ENCODE data around the gene CD7.
A peak's percentile ranks its signal among the peaks of the same experiment; 100 is the strongest.

CD7 gene

DNA sequence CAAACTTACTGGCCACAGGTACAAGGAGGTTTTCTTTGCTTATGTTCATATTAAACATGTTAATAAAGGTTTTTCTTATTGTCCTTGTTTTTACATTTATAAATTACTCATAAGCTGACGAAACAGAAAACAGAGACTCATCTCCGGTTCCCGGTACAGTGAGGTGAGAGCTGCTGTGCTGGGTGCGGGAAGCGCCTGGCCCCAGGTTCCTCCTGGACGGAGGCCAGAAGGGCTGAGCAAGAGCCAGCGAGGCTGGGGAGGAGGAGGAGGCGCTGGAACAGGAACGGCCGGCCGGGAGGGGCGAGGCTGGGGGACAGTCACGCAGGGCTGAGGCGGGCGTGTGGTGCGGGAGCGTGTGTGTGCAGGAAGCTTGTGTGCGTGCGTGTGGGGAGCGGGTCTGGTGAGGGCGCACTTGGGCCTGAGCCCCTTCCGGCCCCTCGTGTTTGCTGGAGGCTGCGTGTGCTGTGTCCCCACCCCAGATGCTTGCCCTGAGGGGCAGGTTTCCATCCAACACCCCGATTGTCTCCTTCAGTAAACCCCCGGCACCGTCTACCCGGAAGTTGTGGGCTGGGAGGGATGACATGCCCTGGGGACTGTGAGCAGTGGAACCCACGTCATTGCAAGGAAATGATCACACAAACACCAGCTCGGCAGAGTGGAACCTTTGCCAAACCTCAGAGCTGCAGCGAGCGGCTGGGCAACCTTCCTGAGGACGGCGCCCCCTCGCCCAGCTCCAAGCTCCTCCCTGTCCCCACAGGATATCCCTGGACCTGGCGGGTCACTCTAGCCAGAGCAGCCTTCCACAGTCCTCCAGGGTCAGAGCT is 19.5 kb downstream of the CD7 start:
- DNase-seq, result peak; percentile 43

- DNase-seq, result no peak
Measured at GRCh38 chr17:82297280-82297713, 20.1 kb downstream of the CD7 start.

DNA sequence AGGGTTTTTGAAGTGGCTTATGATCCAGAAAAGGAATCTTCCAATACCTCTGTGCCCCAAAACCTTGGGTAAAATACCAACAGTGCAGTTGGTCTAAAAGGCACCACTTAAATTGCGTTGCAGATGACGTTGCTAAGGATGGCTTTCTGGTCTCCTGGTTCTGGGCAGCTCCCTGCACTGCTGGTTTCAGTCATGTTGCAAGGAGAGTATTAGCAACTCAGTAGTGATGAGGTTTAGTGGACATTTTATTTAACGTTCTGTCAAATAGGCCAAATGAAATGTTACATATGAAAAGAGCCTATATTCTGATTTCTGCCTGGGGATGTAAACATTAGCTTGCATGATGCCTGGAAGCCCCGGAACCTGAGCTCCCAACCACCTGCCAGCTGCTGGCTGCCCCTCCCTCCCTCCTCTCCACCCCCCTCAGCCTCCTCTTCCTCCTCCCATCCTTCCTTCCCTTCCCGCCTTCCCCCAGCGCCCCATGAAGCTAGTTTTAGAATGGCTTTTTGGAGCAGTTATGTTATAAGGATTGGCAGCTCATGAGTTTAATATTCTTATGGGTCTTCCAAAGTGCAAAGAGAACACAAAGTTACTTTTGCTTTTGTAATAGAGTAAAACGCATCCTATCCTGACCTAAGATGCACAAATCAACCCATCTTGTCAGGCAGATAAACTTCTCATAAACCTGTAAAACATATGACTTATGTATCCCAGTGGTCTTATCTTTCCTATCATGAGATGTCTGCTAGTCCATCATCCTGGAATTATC is 20.7 kb downstream of the CD7 start:
- no peak for DNase-seq

DNA sequence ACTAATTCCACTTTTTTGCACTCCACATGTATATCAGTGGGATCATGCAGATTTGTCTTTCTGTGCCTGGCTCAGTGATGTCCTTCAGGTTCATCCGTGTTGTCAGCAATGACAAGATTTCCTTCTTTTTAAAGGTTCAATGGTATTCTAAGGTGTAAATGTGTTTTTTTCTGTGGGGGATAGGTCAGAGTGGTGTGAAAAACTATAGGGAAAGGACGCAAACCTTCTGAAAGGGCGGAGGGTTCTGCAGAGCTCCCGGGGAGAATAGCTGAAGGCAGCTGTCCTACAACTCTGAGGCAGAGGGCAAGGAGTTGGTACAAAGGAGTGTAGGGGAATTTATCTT is 22.0 kb downstream of the CD7 start:
- DNase-seq, result no peak

GRCh38 chr17:82294064-82294773 is 23.2 kb downstream of the CD7 start:
- no peak for DNase-seq

DNA sequence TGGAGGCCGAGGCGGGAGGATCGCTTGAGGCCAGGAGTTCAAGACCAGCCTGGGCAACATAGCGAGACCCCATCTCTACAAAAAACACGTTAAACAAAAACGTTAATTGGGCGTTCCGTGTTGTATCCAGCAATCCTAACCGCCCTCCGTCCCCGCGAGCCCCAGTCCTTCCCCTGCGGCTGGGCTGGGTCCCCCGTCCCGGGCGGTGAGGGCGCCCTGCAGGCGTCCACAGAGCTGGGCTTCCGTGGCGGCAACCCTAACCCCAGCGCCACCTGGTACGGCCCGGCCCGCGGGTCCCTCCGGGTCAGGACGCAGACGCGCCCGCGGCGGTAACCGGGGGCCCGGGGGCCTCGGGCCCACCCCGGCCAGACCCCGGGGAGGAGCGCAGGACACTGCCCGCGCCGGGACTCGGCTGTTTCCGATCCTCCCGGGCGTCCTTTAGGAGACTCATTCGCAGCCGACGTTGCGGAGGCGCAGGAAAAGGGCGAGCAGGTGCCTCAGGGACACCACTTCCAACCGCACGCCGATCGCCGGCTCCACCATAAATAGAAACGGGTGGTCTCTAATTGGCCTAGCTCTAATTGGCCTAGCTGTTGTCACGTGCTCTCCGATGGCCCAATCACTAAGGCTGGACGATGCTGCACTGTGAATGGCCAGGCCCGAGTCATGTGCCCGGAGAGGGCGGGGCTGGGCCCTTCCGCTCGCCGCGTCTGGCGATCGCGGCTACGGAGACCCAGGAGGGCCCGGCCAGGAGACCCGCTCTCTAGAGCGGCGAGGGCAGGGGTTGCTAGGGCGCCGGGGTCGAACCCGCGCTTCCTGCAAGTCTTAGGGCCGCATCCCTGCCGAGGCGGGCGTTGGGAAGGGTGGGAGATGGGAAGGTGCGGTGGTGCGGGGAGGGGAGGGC is 24.9 kb downstream of the CD7 start:
- DNase-seq, result peak; percentile 94

GRCh38 chr17:82291582-82292250 is 25.7 kb downstream of the CD7 start:
- no peak for DNase-seq

DNA sequence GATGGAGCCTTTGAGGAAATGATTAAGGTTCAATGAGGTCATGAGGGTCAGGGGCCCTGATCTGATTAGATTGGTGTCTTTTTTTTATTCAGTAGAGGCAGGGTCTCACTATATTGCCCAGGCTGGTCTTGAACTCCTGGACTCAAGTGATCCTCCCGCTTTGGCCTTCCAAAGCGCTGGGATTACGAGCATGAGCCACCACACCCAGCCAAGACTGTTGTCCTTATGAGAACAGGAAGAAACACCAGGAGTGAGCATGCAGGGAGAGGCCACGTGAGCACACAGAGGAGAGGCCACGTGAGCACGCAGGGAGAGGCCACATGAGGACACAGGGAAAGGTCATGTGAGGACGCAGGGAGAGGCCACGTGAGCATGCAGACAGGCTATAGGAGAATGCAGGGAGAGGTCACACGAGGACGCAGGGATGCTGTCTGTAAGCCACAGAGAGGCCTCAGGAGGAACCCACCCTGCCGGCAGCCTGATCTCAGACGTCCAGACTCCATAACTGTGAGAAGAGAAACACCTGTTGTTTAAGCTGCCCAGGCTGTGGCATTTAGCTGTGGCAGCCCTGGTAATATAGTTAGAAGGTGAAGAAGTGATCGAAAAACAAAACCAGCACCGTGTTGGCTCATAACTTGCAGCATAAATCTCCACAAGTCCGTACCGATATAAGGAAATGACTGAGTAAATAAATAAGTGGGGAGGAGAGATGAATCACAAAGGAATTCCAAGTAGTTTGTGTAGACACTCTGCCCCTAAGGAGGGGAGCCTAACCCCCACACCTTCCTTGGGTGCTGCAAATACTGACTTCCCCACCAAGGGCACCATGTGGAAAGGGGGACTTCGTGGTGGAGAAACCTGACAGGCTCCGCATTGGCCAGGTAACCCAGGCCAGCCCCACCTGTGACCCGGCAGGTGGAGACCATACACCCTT is 29.3 kb downstream of the CD7 start:
- DNase-seq, result no peak

- no peak for DNase-seq
Measured at GRCh38 chr17:82287013-82287867, 30.2 kb downstream of the CD7 start.

DNA sequence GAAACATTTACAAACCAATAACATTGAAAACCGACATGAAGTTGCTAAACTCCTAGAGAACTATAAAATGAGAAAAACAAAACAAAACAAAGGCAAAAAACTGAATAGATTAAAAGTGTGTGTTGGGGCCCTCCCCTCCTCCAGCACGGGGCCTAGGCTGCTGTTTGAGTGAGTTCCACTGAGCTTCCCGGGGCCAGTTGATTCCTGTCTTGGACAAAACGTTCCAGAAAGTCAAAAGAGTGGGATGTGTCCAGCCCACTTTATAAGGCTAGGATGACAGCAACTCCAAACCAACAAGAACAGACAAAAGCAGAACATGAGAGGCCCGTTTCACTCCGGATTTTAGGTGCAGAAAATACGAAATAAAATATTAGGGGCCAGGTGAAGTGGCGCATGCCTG is 32.3 kb downstream of the CD7 start:
- DNase-seq, result no peak

DNA sequence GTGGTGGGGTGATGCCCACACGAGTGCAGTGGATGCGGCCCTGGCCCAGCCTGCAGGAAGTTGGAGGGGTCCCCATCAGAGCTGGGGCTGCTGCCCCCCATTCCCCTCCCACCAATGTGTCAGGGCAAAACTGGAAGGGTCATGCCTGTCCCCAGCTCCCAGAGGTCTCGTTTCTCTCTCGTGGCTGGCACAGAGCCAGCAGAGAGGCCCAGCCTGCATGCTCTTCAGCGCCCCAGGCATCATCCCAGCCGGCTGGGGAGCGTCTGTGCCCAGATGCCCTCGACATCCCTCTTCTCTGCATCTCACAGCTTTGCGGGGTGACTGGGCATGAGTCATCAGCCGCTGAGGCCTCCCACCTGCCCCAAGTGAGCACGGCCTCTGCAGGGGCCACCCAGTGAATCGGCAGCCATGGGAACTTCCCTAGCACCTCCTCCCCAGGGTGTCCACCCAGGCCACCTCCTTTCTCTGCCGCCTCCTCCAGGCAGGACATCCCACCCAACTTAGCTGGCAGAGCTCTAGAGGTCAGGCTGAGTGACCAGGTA is 34.1 kb downstream of the CD7 start:
- DNase-seq, result no peak

DNA sequence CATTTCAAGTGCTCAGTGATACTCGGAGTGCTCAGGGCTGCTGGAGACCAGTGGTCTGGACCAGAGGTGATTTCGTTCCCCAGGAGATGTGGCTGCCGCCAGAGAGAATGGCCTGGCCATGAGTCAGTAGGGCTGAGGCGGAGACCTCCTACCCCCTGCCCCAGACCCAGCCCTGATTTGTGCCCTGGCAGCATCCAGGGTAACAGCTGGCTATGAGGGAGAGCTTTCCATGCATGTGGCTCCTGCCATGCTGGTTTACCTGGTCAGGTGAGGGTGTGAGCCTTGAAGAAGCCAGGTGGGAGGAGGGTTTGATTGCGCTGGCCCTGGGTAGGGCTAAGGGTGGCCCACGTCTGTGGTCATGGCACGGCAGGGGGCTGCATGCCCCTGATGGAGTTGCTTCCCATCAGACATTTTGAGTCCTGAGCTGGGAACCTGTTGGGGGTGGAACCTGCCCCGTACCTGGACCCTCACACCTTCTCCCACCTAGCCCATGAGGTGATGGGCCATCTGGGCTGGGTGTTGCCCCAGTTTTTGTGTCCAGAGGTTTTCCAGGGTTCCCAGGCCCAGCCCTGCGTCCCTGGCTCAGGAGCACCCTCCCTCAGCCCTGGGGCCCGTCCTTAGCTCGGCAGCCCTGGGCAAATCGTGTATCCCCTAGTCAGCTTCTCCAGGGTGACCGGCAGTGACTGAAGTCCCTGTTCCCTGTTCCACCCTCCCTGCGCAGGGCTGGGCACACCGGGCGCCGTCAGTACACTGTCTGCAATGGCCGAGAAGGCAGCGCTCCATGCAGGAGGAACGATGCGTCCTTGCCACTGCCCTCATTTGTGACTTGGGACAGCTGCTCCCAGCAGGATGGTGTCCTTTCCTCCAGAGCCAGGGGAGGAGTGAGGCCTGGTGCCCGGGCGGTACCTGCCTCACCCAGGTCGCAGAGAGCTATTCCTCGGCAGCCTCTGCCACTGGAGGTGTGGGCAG is 34.9 kb downstream of the CD7 start:
- no peak for DNase-seq

DNA sequence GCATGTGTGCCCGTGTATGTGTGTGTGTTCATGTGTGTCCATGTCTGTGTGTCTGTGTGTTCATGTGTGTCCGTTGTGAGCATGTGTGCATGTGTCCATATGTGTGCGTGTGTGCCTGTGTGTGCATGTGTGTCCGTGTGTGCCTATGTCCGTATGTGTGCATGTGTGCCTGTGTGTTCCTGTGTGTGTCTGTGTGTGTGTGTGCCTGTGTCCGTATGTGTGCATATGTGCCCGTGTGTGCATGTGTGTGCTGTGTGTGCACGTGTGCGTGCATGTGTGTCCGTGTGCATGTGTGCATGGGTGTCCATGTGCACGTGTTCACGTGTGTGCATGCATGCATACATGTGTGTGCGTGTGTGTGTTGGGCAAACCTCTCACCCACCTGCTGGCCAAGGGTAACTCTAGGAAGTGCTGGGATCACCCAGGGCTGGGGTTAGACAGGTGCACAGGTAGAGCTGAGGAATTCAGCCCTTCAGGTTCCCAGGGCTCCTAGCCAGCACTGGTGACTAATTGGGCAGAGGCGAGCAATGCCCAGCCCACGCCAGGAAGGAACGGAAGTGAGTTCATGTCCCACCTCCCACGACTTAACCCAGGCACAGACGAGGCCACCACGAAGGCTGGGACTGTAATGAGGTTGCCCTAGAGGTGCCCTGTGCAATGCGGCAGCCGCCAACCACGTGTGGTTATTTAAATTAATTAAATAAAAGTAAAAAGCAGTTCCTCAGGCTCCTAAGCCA is 35.7 kb downstream of the CD7 start:
- DNase-seq, result no peak

DNA sequence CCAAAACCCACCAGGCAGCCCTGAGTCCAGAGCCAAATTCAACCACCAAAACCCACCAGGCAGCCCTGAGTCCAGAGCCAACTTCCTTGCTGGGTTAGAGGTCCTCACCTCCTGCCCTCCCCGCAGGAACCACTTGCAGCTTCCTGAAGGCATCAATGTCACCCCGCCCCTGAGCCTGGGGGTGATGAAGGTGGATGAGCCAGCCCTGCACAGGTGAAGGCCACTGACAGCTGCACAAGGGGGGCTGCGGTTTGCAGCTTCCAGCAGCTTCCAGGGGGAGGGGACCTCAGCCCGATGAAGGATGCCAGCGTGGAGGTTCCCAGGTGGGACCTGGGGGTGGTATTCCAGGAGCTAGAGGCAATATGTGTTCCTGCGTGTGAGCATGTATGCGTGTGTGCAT is 36.3 kb downstream of the CD7 start:
- DNase-seq, result no peak

DNA sequence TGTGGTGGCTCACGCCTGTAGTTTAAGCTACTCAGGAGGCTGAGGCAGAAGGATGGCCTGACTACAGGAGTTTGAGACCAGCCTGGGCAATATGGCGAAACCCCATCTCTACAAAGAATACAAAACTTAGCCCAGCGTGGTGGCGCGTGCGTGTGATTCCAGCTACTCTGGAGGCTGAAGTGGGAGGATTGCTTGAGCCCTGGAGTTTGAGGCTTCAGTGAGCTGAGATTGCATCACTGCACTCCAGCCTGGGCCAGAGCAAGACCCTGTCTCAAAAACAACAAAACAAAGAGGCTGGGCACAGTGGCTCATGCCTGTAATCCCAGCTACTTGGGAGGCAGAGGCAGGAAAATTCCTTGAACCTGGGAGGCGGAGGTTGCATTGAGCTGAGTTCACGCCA is 36.9 kb downstream of the CD7 start:
- DNase-seq, result no peak

GRCh38 chr17:82278786-82279391 is 38.5 kb downstream of the CD7 start:
- no peak for DNase-seq

DNA sequence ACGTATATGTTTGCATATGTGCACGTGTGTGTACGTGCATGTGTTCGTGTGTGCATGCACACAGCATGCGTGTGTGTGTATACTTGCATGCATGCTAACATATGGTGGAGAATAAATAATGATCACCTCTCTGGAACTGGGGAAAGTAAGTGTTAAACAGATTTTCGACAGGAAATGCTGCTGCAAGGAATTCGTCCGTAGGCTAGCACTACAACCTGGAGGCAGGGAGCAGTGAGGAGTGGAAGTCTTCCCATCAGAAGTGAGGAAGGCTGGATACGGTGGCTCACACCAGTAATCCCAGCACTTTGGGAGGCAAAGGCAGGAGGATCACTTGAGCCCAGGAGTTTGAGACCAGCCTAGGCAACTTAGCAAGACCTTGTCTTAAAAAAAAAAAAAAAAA is 39.1 kb downstream of the CD7 start:
- no peak for DNase-seq
